CD4-positive, alpha-beta T cell (primary cell): ENCODE data around the gene ID4. TPM values are rescaled to one million over a fixed set of nuclear protein-coding genes. Genes with fewer than 3 reads are reported as not detected.

Experiments
- ATAC-seq: fragments of 200-7000 bp; cut with Tn5 transposase; one replicate; pipeline ENCODE4 v1.10.0; 2022; ENCODE audit warnings: mild to moderate bottlenecking; ENCODE audit not compliant: poor library complexity
- CTCF ChIA-PET: fragments of 350-600 bp; sonication (Branson Sonifier 250); formaldehyde crosslinking; loops from one replicate; lab custom pipeline; 2021; ENCODE audit warnings: antibody characterized with exemption, inconsistent platforms; lab: Charles Lee
- POLR2A ChIA-PET: fragments of 350-600 bp; sonication (Branson Sonifier 250); formaldehyde crosslinking; loops from one replicate; lab custom pipeline; 2021; ENCODE audit warnings: antibody characterized with exemption, inconsistent platforms; lab: Charles Lee
- DNase-seq, 14 experiments: peaks; one replicate each; pipeline ENCODE4 v3.0.0-alpha.2; 2013 to 2020; ENCODE audit warnings: mixed read lengths in 2 of 14
- H3K27ac ChIP-seq, 2 donors: one replicate each; pipeline versions ENCODE4 v1.5.1 to v1.7.0; 2013; ENCODE audit warnings: low read length in 2 of 2, low read depth in 1 of 2, mild to moderate bottlenecking in 1 of 2
- H3K27me3 ChIP-seq, 2 experiments: 1 replicate in 1 of 2; 2 replicates in 1 of 2; pipeline versions ENCODE4 v1.6.1 to v1.7.0; 2013; ENCODE audit warnings: low read length in 2 of 2, control low read depth in 1 of 2, mild to moderate bottlenecking in 1 of 2, moderate library complexity in 1 of 2; ENCODE audit not compliant: insufficient read depth in 2 of 2, control insufficient read depth in 1 of 2
- H3K36me3 ChIP-seq: one replicate; pipeline ENCODE4 v1.6.1; 2013; ENCODE audit warnings: low read length, control low read depth; ENCODE audit not compliant: insufficient read depth
- H3K4me1 ChIP-seq: one replicate; pipeline ENCODE4 v1.6.1; 2013; ENCODE audit warnings: low read length, control low read depth; ENCODE audit not compliant: insufficient read depth
- H3K4me3 ChIP-seq: one replicate; pipeline ENCODE4 v1.5.1; 2013; ENCODE audit warnings: mild to moderate bottlenecking, low read length, moderate library complexity
- H3K9me3 ChIP-seq, 2 experiments: 1 replicate in 1 of 2; 2 replicates in 1 of 2; pipeline versions ENCODE4 v1.6.1 to v1.7.0; 2013; ENCODE audit warnings: low read length in 2 of 2, mild to moderate bottlenecking in 2 of 2, control low read depth in 1 of 2, moderate library complexity in 1 of 2; ENCODE audit not compliant: control insufficient read depth in 1 of 2, insufficient read depth in 1 of 2
- H3K27ac Mint-ChIP-seq: one replicate; pipeline ENCODE4 v1.8.0; 2020; ENCODE audit warnings: mixed read lengths
- H3K27me3 Mint-ChIP-seq: one replicate; pipeline ENCODE4 v1.8.0; 2021; ENCODE audit warnings: mixed read lengths
- H3K36me3 Mint-ChIP-seq: one replicate; pipeline ENCODE4 v1.8.0; 2021; ENCODE audit warnings: low read depth, mixed read lengths
- H3K4me1 Mint-ChIP-seq: one replicate; pipeline ENCODE4 v1.8.0; 2021; ENCODE audit warnings: low read depth, mixed read lengths
- H3K4me3 Mint-ChIP-seq: one replicate; pipeline ENCODE4 v1.8.0; 2020; ENCODE audit warnings: mild to moderate bottlenecking, mixed read lengths
- H3K9me3 Mint-ChIP-seq: one replicate; pipeline ENCODE4 v1.8.0; 2020; ENCODE audit warnings: mixed read lengths
- intact Hi-C, 2 experiments: fragments of 100-400 bp; cut with DNase I in 1 of 2; cut with micrococcal nuclease in 1 of 2; formaldehyde crosslinking; loops; one replicate each; pipeline versions ENCODE4 v1.15.1 to v1.9.0; 2023 to 2025; cut with DNase I, micrococcal nuclease
- total RNA-seq, 174 experiments: library from RNA in 2 of 174; stranded (reverse) in 2 of 174; gene quantifications; one replicate each; pipeline ENCODE4 v1.2.3 and lab custom pipeline; 2021 to 2026
- TF ChIP-seq, protein P1 (sequence below): fragments of 200-600 bp; IDR thresholded peaks from one replicate; pipeline ENCODE4 v1.8.0; 2022; ENCODE audit warnings: antibody characterized with exemption, mild to moderate bottlenecking

The ID4 gene
- total RNA-seq, 2 experiments from 2014 or later, result not detected

DNA sequence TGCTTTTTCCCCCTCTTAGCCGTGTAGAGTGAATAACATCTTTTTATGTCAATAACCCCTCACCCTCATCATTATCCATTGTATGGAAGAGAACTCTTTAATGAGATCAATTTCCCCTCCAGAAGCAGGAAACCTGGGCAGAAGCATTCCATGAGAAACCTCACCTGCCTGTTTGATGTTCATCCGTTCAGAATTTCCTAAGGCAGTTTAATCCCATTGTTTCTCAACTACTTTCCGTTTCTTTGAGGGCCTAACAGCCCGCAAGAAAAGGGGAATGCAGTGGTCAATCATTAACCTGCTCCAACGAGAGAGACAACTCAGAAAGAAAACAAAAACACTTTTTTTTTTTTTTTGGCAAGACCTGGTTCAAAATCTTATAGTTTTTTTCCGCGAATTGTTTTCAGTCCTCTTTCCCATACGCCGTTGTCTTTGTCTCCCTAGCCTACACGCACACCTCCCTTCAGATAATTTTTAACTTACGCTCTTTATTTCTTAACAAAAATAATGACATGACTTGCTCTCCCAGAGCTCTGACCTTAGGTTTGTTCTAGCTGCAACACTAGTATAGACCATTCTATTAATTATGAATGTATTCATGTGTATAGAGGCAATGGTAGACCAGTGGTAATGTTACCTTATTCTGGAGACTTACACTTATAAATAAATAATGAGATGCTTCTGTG is 25.6 kb upstream of the ID4 start:
- no peak overlapping the region for H3K4me3 Mint-ChIP-seq
- ChIA-PET POLR2A (no interaction called here), CTCF (interaction anchor here (1.5 kb wide), 1 partner anchor 14 kb away, joined by 3 read pairs; no protein-coding TSS in a partner anchor)

GRCh38 chr6:19812512-19813119 is 24.6 kb upstream of the ID4 start:
- H3K4me1 Mint-ChIP-seq, result no peaks in the 10 kb centered on the region
- no peak overlapping the region for H3K27ac Mint-ChIP-seq
- CTCF ChIA-PET, result no interaction called here
- H3K27ac ChIP-seq, result no peak overlapping the region
- H3K9me3 Mint-ChIP-seq, result no peaks in the 10 kb centered on the region
- H3K4me3 ChIP-seq, result no peak overlapping the region
- no peaks in the 10 kb centered on the region for H3K36me3 ChIP-seq
- POLR2A ChIA-PET, result no interaction called here
- no peak overlapping the region for H3K4me3 Mint-ChIP-seq
- H3K36me3 Mint-ChIP-seq, result no peaks in the 10 kb centered on the region
- TF ChIP-seq, protein P1, sequence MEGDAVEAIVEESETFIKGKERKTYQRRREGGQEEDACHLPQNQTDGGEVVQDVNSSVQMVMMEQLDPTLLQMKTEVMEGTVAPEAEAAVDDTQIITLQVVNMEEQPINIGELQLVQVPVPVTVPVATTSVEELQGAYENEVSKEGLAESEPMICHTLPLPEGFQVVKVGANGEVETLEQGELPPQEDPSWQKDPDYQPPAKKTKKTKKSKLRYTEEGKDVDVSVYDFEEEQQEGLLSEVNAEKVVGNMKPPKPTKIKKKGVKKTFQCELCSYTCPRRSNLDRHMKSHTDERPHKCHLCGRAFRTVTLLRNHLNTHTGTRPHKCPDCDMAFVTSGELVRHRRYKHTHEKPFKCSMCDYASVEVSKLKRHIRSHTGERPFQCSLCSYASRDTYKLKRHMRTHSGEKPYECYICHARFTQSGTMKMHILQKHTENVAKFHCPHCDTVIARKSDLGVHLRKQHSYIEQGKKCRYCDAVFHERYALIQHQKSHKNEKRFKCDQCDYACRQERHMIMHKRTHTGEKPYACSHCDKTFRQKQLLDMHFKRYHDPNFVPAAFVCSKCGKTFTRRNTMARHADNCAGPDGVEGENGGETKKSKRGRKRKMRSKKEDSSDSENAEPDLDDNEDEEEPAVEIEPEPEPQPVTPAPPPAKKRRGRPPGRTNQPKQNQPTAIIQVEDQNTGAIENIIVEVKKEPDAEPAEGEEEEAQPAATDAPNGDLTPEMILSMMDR, result no peak
- H3K4me1 ChIP-seq, result no peaks in the 10 kb centered on the region
- peaks cover 0 to 2% of the 10 kb centered on the region in 2 experiments for H3K27me3 ChIP-seq
- H3K9me3 ChIP-seq, result peaks cover 0 to 10% of the 10 kb centered on the region in 2 experiments
- no peak for ATAC-seq
- H3K27me3 Mint-ChIP-seq, result no peaks in the 10 kb centered on the region
- no peak for DNase-seq
- intact Hi-C loops, result no loop called here

More for the DNA sequence above, 25.6 kb upstream of the ID4 start:
- Histone ChIP-seq H3K27me3 (peaks cover 0 to 2% of the 10 kb centered on the region in 2 experiments), H3K27ac (no peak overlapping the region), H3K9me3 (peaks cover 0 to 12% of the 10 kb centered on the region in 2 experiments), H3K36me3 (no peaks in the 10 kb centered on the region), H3K4me1 (no peaks in the 10 kb centered on the region), H3K4me3 (no peak overlapping the region)
- no peak for ATAC-seq
- H3K36me3 Mint-ChIP-seq, result no peaks in the 10 kb centered on the region
- H3K9me3 Mint-ChIP-seq, result no peaks in the 10 kb centered on the region
- TF ChIP-seq, protein P1, result no peak
- no peaks in the 10 kb centered on the region for H3K27me3 Mint-ChIP-seq
- no peak overlapping the region for H3K27ac Mint-ChIP-seq
- intact Hi-C loops, result no loop called here
- no peaks in the 10 kb centered on the region for H3K4me1 Mint-ChIP-seq
- DNase-seq, result no peak

DNA sequence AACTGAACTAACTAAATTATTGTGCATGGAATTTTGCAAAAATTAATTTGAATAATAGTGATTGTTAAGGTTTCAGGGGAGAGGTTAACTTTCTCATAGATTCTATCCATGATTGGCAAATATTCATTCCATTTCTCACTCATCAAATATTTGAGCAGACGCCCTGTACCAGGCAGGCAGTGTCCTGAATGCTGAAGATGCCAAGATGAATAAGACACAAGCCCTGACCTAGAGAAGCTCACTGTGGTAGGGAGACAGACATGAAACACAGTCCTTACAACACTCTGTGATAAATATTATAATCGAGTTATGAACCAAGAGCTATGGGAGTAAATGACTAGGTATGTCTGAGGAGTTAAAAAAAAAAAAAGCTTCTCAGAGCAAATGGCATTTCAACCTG is 18.4 kb upstream of the ID4 start:
- no peak overlapping the region for H3K4me3 ChIP-seq
- Mint-ChIP-seq H3K9me3 (peaks cover 4% of the 10 kb centered on the region), H3K27me3 (peaks cover 7% of the 10 kb centered on the region), H3K36me3 (no peaks in the 10 kb centered on the region), H3K4me1 (no peaks in the 10 kb centered on the region), H3K27ac (no peak overlapping the region), H3K4me3 (no peak overlapping the region)
- TF ChIP-seq, protein P1, result no peak
- CTCF ChIA-PET, result no interaction called here
- no peaks in the 10 kb centered on the region for H3K4me1 ChIP-seq
- POLR2A ChIA-PET, result no interaction called here
- H3K27ac ChIP-seq, result no peak overlapping the region
- intact Hi-C loops, result no loop called here
- H3K27me3 ChIP-seq, result peaks cover 0 to under 1% of the 10 kb centered on the region in 2 experiments
- H3K9me3 ChIP-seq, result peaks cover 0 to 10% of the 10 kb centered on the region in 2 experiments
- DNase-seq, result no peak
- H3K36me3 ChIP-seq, result no peaks in the 10 kb centered on the region
- ATAC-seq, result no peak
